ELF-1 (cell line): ENCODE results near the gene NSMCE1.
A peak's percentile ranks its signal among the peaks of the same experiment; 100 is the strongest.
"Not testable (repeated sequence)": the region's sequence is repeated elsewhere in the genome, so short reads cannot be mapped to it uniquely, and the experiment has no call there.

Experiments
- DNase-seq: peaks from one replicate; pipeline ENCODE4 v3.0.0-alpha.2; 2016; ENCODE audit warnings: low read depth, low spot score

The NSMCE1 gene

DNA sequence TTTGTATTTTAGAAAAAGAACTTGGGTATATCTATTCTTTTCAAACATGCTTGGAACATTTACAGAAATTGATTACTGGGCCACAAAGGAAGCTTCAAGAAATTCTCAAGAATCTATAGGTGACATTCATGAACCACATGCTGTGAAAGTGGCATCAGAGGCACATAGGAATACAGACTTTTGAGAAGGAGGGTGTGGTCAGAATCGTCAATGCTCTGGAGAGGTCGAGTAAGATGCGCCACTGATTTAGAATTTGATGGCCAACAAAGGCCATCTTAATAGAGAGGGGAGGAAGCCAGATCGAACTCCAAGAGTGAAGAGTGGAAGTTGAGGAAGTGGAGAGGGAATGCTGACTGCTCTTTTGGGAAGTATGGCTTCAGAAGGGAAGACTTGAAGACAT, 3.5 kb upstream of the NSMCE1 start:
- DNase-seq: no peak

DNA sequence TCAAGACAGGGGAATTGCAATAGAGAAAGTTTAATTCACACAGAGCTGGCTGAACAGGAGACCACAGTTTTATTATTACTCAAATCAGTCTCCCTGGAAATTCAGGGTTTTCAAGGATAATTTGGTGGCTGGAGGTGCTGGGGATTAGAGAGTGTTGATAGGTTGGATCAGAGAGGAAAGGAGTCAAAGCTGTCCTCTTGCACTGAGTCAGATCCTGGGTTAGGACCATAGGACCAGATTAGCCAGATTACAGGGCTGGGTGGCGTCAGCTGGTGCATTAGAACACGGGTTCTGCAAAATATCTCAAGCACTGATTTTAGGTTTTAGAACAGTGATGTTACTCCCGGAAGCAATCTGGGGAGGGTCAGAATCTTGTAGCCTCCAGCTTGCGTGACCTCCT, 1.8 kb upstream of the NSMCE1 start:
- no peak for DNase-seq

DNA sequence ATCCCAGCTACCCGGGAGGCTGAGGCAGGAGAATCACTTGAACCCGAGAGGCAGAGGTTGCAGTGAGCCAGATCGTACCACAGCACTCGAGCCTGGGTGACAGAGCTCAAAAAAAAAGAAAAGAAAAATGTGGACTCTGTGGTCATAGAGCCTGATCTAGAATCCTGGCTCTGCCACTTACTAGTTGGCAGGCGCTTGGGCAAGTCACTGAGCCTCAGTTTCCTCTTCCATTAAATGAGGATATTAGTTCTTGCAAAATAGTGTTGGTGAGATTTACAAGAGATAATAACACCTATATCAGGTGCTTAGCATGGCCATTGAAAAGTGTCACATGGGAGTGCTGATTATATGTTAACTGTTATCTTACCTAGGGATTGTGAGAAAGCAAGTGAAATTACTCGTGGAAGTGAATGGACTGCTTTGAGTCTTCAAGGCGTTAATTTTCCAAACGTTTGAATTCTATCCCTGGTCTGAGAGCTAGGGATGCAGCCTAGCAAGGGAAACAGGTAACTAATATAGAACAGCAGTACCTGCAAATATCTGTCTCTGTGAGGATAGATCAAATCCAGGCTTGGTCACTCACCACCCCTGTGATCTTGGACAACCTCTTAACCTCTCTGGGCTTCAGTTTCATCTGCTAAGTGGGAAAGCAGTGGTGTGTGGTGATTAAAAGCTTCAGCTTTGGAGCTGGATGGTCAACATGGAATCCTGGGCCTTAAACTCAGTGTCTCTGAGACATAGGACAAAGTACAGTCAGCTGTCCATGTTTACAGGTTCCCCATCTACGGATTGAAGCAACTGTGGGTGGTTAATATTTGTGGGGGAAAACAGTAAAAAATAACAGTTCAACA, 953 bp upstream of the NSMCE1 start:
- no peak for DNase-seq

DNA sequence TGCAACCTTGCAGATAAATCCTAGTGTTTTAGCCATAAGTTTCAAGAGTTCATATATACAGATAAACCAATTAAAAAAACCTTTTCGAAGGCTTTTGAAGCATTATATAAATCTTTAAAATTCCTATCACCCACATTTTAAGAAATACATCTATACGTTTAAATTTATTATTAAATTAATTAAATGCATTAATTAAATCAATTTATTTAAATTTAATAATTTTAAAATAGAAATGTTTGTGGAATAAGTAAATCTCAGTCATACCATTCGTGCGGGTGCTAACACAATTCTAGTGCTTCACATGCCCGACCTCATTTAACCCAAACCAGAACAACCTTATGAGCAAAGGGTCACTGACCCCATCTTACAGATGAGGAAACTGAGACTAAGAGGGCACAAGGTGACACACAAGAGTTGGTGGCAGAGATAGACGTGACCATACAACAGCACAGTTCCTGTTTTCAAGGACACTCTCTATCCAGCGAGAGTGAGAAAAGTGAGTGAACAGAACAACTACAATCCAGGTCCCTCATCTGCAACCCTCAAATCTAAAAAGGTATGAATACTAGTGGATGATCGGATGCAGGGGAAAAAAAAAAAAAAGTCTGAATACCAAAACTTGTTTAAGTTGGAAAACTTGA, 1.4 kb downstream of the NSMCE1 start:
- no peak for DNase-seq

DNA sequence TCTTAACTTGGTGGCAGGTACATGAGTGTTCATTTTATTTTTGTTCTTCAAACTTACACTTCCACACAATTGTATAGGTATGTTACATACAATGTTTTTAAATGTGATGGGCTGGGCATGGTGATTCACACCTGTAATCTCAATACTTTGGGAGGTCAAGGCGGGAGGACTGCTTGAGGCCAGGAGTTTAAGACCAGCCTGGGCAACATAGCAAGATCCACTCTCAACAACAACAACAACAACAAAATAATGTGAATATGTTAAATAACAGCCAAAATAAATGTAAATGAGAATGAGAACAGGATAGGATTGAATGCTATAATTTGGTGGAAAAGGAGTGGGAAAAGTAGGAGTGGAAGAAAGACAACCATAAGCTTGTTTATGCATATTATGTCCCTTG, 2.6 kb downstream of the NSMCE1 start:
- DNase-seq: no peak

DNA sequence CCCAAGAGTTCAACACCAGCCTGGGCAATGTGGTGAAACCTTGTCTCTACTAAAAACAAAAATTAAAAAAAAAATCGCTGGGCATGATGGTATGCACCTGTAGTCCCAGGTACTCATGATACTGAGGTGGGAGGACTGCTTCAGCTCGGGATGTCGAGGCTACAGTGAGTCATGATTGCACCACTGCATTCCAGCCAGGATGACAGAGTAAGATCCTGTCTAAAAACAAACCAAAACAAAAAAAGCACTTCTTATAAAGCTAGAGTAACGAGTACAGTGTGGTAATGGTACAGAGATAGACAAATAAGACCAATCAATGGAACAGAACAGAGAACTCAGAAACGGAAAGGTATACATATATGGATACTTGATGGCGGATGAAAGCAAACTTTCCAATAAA, 4.4 kb downstream of the NSMCE1 start:
- DNase-seq: no peak

DNA sequence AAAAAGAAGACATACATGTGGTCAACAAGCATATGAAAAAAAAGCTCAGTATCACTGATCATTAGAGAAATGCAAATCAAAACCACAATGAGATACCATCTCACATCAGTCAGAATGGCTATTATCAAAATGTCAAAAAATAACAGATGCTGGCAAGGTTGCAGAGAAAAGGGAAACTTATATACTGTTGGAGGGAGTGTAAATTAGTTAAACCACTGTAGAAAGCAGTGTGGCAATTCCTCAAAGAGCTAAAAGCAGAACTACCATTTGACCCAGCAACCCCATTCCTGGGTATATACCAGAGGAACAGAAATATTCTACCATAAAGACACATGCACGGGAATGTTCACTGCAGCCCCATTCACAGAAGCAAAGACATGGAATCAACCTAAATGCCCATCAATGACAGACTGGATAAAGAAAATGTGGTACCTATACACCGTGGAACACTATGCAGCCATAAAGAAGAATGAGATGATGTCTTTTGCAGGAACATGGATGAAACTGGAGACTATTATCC, 5.6 kb downstream of the NSMCE1 start:
- not testable (repeated sequence) for DNase-seq

DNA sequence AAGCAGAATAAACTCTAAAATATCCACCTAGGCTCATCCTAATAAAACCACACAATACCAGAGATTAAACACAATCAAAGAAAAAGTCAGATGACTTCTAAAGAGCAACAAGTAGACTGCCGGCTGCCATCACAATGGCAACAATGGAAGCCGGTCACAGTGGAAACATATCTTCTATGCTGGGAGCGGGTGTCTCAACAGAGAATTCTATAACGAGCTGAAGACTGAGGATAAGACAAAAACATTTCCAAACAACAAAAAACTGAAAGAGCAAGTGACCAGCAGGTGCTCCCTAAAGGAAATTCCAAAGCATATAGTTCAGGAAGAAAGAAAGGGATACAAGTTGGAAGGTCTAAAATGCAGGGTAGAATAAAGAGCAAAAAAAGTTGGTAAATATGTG, 8.9 kb downstream of the NSMCE1 start:
- DNase-seq: no peak

DNA sequence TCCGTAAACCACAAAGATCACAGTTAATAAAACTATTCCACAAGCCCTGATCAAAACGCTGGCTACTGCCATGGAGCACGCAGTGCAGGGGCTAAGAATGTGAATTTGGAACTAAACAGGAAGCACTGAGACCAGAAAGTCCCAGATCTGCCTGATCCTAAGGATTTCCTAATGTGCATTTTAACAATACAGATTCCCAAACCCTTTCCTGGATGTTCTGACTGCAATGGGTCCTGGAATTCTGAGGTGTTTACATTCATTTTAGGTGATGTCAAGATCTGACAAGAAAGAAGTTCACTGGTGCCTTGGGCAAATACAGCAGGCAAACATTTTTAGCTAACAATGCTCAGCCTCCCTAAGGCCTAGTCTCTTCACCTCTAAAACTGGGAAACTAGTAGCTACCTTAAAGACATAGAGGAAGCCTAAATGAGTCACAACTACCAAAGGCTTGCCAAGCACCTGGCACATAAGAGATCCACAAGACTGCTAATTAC, 10.3 kb downstream of the NSMCE1 start:
- DNase-seq: peak; percentile 70

DNA sequence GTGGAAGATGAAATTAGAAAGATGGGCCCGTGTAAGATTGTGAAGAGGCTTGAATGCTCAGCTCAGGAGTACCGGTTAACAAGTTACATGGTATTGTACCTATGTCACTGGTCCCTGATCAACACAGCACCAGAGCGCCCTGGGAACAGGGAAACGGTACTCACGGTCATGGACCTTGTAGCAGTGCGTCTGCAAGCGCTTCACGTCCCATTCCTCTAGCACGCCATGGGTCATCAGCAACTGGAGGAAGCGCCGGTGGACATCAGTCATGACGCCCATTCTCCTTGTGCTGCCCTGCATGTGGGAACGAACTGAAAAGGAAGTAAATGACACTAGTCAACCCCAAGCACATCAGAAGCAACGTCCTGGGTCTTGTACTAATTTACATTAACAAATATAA, 11.3 kb downstream of the NSMCE1 start:
- DNase-seq: no peak

DNA sequence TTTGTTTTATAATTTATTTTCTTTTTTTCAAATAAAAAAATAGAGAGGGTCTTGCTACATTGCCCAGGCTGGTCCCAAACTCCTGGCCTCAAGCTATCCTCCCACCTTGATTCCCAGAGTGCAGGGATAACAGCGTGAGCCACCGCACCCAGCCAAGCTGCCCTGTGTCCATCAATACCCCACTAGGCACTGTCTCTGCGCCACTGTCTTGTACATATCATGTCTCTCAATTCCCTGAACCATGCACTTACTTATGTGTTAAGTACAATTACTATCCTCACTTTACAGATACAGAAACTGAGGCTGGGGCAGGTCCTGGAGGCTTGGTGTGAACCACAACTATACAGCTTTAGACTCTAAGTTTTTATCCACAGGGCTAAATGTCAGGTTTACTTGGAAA, 11.7 kb downstream of the NSMCE1 start:
- DNase-seq: no peak

DNA sequence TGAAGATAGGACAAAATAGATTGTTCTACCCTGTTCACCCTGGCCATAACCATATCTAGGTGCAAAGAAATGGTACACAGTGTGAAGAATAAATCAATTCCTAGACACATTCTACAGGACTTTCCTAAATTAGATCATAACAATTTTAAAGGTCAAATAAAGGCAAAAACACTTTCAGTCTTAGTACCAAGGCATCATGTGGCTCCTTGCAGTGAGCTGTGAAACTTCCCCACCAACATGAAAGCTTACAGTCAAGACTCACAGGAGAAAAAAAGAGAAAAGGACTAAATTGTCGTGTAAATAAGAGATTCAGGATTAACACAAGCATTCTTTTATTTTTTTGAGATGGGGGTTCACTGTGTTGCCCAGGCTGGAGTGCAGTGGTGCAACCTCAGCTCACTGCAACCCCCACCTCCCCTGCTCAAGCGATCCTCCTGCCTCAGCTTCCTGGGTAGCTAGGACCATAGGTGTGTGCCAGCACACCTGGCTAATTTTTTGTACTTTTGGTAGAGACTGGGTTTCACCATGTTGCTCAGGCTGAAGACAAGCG, 14.2 kb downstream of the NSMCE1 start:
- DNase-seq: no peak

DNA sequence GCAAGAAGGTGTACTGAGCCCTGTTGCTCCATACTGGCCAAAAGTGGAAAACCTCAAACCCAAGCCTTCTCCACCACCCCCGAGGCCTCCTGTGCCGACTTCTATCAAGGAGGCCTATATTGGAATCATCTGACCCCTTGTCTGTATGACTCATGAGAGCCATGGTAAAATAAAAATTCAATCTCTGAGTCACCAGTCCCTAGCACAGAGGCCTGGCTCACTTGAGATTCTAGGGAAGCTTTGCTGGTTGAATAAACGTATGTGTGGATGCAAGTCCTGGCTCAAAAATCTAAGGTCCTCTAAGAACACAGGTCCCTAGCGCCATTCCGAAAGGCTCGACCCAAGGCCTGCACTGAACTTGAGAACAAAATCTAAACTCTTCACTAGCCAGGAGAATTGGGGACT, 15.0 kb downstream of the NSMCE1 start:
- DNase-seq: no peak

DNA sequence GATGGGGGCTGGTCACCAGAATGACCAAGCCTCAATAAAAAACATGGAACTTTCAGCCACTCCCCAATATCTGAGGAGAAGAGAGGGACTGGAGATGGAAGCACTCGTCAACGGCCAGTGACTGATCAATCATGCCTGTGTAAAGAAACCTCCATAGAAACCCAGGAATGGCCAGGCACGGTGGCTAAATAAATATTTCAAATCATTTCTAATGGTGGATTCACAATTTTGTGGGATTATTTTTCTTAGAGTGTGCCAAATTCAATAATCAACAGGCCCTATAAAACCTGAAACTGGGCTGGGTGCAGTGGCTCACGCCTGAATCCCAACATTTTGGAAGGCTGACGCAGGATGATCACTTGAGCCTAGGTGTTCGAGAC, 16.4 kb downstream of the NSMCE1 start:
- no peak for DNase-seq

DNA sequence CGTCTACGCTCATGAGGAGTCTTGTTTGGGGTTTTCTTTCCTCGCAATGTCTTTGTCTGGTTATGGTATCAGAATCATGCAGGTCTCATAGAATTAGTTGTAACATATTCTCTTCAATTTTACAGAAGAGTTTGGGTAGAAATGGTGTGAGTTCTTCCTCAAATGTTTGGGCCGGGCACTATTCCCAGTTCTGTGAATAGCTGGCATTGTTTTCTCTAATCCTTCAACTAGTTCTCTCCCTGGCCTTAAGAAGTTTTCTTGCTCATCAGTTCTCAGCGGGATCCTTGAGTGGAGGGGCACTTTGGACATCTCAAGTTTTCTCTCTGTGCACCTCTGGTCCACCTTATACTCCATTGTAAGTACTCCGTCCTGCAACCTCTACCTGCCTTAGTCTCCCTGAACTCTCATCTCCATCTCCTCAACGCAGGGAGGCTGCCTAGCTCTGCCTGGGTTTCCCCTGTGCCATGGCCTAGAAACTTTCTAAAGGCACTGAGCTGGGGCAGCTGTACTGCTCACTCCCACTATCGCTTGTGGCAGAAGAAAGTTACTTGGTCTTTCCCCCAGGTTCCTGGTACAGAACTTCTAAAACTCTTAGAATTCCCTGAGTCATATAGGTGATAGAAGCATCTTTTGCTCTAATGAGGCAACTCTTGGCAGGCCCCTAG, 16.9 kb downstream of the NSMCE1 start:
- no peak for DNase-seq

DNA sequence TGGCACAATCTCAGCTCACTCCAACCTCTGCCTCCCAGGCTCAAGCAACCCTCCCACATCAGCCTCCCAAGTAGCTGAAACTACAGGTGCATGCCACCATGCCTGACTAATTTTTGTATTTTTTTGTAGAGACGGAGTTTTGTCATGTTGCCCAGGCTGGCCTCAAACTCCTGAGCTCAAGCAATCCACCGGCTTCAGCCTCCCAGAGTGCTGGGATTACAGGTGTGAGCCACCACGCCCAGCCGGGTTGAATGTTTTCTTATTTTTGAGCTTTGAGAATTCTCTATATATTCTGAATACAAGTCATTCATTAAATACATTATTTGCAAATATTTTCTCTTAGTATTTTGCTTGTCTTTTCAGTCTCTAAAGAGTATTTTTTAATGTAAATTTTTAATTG, 19.7 kb downstream of the NSMCE1 start:
- DNase-seq: not testable (repeated sequence)

DNA sequence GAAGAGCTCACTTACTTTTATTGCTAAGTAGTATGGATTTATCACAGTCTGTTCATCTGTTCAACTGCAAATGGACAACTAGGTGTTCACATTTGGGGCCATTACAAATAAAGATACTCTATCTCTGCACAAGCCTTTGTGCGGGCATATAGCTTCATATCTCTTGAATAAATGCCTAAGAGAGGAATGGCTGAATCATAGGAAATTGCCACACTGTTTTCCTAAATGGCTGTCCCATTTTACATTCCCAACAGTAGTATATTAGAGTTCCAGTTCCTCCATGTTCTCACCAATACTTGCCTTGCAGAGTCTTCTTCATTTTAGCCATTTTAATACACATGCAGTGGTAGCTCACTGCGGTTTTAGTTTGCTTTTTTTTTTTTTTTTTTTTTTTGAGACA, 20.5 kb downstream of the NSMCE1 start:
- DNase-seq: no peak

DNA sequence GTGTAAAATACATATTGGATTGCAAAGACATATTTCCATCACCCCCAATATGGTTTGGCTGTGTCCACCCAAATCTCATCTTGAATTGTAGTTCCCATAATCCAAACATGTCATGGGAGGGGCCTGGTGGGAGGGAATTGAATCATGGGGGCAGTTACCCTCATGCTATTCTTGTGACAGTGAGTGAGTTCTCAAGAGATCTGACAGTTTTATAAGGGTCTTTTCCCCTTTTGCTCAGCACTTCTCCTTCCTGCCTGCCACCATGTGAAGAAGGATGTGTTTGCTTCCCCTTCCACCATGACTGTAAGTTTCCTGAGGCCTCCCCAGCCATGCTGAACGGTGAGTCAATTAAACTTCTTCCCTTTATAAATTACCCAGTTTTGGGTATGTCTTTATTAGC, 21.5 kb downstream of the NSMCE1 start:
- DNase-seq: not testable (repeated sequence)

DNA sequence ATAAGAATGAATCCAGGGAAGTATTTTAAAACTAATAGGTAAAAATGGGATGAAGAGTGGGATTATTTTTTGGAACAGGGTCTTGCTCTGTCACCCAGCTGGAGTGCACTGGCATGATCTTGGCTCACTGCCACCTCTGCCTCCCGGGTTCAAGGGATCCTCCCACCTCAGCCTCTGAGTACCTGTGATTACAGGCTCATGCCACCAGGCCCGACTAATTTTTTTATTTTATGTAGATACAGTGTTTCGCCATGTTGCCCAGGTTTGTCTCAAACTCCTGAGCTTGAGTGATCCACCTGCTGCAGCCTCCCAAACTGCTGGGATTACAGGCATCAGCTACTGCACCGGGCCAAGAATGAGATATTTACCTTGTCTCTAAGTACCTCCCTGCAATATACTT, 22.1 kb downstream of the NSMCE1 start:
- DNase-seq: no peak

DNA sequence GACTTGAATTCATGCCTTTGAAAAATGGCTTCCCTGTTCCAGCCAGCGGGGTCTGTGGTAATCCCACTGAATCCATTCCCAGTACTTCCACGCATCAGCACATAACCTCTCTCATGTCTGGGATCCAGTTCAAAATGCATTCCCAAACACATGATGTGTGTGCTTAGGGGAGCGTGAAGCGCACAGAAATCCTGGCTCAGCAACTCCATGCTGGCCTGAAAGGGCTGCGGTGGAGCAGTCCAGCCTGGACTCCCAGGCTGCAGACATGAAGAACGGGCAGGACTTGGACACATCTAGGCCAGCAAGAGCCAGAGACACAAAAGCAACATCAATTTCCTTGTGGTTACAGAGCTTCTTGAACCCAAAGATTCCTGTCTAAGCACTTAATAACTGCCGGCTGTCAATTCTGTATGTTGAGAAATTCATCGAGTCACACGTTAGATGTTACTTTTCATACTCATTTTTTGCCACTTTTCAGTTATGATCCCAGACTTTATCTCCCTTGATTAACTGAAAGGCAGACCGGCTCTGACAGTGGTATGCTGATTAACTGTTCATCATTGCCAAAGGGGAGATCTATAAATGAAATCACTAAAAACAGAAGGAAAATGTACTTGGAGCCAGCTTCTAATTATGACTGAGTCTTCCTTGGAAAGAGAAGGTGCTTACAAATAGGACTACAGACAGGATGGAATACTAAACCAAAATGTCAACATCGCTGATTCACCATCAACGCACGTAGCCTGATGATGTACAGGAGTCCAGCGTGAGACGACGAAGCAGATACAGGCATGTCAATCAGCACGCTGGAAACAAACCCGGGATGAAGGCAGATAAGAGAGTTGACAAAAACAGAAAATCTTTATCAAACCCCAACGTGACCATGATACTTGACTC, 23.0 kb downstream of the NSMCE1 start:
- no peak for DNase-seq

DNA sequence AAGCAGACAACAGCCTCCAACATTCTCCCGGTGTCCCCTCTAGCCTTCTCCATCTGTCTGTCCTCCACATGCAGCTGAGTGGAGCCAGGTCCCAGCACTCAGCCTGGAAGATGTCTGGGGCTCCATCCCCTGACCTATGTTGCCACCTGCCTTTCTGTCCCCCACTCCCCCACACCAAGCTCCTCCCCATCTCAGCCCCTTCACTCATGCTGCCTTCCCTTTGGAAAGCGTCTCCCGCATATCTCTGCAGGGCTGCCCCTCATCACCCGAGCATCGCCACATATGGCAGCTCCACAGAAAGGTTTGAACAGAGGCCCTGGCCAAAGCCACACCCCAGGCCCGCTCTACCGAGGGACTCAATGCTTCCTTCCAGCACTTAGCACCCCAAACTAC, 24.2 kb downstream of the NSMCE1 start:
- no peak for DNase-seq
